ENCODE results near the gene GPRC5B.

The GPRC5B gene, protein sequence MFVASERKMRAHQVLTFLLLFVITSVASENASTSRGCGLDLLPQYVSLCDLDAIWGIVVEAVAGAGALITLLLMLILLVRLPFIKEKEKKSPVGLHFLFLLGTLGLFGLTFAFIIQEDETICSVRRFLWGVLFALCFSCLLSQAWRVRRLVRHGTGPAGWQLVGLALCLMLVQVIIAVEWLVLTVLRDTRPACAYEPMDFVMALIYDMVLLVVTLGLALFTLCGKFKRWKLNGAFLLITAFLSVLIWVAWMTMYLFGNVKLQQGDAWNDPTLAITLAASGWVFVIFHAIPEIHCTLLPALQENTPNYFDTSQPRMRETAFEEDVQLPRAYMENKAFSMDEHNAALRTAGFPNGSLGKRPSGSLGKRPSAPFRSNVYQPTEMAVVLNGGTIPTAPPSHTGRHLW

DNA sequence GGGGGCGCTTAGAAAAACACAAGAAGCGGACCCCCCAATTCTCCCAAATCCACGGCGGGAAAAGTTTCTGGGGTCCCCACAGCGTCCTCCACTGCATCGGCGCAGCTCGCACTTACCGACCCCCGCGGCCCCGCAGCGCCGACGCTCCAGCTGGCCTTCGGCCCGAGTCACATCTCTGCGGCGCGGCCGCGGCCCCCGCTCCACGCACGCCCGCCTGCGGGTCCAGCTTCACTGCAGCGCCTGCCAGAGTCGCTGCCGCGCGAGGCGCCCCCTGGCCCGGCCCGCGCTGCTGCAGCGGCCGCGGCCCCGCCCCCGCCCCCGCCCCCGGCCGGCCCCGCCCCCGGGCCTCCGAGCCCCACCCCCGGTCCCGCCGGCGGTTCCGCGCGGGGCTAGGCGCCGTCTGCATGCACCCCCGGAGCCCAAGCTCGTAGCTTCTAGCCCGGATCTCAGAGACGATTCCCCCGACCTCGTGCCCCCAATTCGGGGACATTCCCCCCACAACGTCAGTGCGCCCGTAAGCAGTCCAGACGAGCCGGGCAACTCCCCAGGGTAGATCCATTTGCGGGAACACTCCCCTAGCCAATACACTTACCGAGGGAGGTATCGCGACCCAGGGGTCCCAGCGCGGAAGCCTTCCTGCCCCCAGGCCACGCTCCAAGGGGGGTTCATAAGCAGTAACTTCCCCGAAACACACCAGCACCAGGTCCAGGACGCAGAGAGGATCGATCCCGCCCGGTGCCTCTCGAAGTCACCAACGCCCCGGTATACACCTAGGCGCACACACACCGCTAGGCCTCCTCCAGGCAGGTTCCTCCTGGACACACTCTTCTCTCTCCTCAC, at the start of gene GPRC5B:
Gene GPRC5B, minus strand, starts transcription at position 238 of the 840 bp plus-strand sequence. CDS start 12,003 bp downstream, outside the sequence.
- TF ChIP-seq, protein P1, sequence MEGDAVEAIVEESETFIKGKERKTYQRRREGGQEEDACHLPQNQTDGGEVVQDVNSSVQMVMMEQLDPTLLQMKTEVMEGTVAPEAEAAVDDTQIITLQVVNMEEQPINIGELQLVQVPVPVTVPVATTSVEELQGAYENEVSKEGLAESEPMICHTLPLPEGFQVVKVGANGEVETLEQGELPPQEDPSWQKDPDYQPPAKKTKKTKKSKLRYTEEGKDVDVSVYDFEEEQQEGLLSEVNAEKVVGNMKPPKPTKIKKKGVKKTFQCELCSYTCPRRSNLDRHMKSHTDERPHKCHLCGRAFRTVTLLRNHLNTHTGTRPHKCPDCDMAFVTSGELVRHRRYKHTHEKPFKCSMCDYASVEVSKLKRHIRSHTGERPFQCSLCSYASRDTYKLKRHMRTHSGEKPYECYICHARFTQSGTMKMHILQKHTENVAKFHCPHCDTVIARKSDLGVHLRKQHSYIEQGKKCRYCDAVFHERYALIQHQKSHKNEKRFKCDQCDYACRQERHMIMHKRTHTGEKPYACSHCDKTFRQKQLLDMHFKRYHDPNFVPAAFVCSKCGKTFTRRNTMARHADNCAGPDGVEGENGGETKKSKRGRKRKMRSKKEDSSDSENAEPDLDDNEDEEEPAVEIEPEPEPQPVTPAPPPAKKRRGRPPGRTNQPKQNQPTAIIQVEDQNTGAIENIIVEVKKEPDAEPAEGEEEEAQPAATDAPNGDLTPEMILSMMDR (IDR thresholded peaks at IDR 0.05; ENCODE audit: unreplicated experiment in 3 of 3) = no peak
- Mint-ChIP-seq H3K9me3 (no peaks in the 10 kb centered on the region), H3K4me1 (peaks cover 22% of the 10 kb centered on the region), H3K36me3 (ENCODE audit: low read depth) (peaks cover 4% of the 10 kb centered on the region), H3K27ac (peak within 1 kb of the TSS in 2 of 3 experiments; percentile 55 to 92), H3K4me3 (peak within 1 kb of the TSS; percentile 91 to 95 (median 94)), H3K27me3 (ENCODE audit: low read depth) (peaks cover 9% of the 10 kb centered on the region)

DNA sequence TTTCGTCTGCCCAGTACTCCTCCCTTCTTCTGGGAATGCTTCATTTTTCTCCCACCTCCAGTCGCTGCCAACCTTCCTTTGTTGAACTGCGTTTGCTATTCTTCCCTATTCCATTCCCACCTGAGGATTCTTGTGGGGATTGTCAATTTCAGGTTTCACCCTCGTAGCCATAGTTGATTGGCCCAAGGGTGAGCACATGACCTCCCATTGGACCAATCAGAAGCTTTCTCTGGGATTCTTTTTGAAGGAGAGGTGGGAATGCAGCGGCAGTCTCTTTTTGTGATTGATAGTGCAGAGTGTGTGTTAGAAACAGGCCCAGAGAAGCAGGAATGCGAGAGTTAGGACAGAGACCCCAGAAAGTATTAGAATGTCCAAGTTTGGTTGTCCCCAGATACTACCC, 49.1 kb upstream of the GPRC5B start:
- TF ChIP-seq, protein P1 (IDR thresholded peaks at IDR 0.05; ENCODE audit: unreplicated experiment in 3 of 3) = no peak
- H3K9me3 Mint-ChIP-seq = no peaks in the 10 kb centered on the region
- no peak overlapping the region for H3K4me3 Mint-ChIP-seq
- no peaks in the 10 kb centered on the region for H3K36me3 Mint-ChIP-seq (ENCODE audit: low read depth)
- peaks cover 6% of the 10 kb centered on the region for H3K27me3 Mint-ChIP-seq (ENCODE audit: low read depth)
- H3K4me1 Mint-ChIP-seq = no peaks in the 10 kb centered on the region
- no peak overlapping the region for H3K27ac Mint-ChIP-seq

DNA sequence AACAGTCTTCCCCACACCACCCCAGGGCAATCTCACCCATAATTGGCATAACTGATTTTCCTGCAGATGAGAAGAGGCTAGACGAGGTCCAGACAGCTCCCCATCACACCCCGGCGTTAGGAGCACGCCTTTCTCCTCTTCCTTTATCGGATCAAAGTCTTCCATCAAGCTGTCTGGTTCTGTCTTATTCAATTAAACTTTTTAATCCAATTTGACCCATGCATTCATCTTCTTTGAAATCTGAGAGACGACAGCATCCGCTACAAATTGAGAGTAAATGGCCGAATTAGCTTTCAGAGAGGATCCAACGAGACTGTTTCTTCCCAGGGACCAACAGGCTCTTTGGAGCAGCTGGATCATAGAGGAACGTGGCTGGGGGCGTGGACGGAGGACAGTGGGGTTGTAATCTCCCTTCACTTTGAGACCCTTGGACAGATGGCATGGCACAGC, 44.4 kb upstream of the GPRC5B start:
- Mint-ChIP-seq H3K36me3 (ENCODE audit: low read depth) (no peaks in the 10 kb centered on the region), H3K4me1 (no peaks in the 10 kb centered on the region), H3K9me3 (peaks cover 4% of the 10 kb centered on the region), H3K27me3 (ENCODE audit: low read depth) (peaks cover 18% of the 10 kb centered on the region), H3K27ac (no peak overlapping the region), H3K4me3 (no peak overlapping the region)
- TF ChIP-seq, protein P1 (IDR thresholded peaks at IDR 0.05; ENCODE audit: unreplicated experiment in 3 of 3) = no peak

DNA sequence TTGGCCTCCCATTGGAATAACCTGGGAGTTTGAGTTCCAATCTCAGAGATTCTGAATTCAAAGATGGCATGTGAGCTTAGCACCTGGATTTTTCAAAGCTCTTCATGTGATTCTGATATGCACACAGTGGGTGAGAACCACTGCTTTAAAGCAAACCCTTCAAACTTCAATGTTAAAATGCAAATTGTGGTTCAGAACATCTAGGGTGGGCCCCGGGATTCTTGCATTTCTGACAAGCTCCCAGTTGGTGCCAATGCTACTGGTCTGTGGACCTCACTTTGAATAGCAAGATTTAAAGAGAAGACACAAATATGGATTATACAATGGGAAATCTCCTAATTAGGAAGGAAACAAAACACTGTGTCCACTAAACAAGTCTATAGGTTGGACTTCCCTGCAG, 43.8 kb upstream of the GPRC5B start:
- no peak overlapping the region for H3K4me3 Mint-ChIP-seq
- TF ChIP-seq, protein P1 (IDR thresholded peaks at IDR 0.05; ENCODE audit: unreplicated experiment in 3 of 3) = no peak
- no peak overlapping the region for H3K27ac Mint-ChIP-seq
- H3K27me3 Mint-ChIP-seq (ENCODE audit: low read depth) = peaks cover 18% of the 10 kb centered on the region
- no peaks in the 10 kb centered on the region for H3K36me3 Mint-ChIP-seq (ENCODE audit: low read depth)
- H3K4me1 Mint-ChIP-seq = no peaks in the 10 kb centered on the region
- H3K9me3 Mint-ChIP-seq = peaks cover 4% of the 10 kb centered on the region

DNA sequence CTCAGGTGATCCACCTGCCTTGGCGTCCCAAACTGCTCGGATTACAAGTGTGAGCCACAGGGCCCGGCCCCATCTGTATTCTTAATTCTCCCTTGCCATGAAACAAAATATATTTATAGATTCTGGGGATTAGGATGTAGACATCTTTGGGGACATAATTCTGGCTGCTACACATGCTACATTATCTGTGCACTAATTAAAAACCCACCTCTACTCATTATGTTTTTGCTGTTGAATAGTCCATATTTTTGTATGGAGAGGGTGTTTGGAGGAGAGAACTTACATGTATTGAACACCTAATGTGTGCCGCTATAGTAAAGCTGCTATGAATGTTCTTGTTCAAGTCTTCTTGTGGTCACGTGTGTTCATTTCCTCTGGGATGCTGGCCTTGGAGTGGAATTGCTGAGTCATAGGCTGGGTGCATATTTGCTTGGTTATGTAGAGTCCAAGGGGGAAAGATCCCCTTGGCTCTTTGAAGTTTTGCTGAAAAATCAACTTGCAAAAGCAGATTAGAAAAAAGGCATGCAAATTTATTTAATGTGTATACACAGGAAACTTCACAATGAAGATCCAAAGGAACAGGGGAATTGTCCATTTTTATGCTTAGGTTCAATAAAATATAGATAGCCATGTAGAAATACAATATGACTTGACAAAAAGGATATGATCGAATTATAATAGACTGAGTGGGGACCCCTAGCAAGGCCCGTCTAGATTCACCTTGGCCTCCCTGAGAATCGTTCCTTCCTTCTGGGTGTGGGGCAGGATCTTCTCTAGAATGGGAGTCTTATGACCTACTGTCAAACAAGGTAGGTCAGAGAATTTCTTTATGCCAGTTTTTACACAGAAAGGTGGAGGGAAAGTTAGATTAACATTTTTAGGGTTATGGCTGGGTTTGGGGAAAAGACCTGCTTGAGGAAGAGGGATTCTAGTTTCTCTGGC, 42.1 kb upstream of the GPRC5B start:
- Mint-ChIP-seq H3K27ac (no peak overlapping the region), H3K36me3 (ENCODE audit: low read depth) (no peaks in the 10 kb centered on the region), H3K4me1 (no peaks in the 10 kb centered on the region), H3K4me3 (no peak overlapping the region), H3K9me3 (peaks cover 4% of the 10 kb centered on the region), H3K27me3 (ENCODE audit: low read depth) (peaks cover 18% of the 10 kb centered on the region)
- TF ChIP-seq, protein P1 (IDR thresholded peaks at IDR 0.05; ENCODE audit: unreplicated experiment in 3 of 3) = no peak
